Endothelial cell of umbilical vein (primary cell): ENCODE measurements around the gene UTS2R. TPM values are rescaled to one million over a fixed set of nuclear protein-coding genes. Genes with fewer than 3 reads are reported as not detected.

Experiments
- BruUV-seq: library from RNA; stranded (reverse); fragments of 400-500 nt; replicated peaks from 2 replicates; lab custom pipeline; 2021; lab: Mats Ljungman, UMichigan
- CTCF ChIA-PET: fragments of 300-600, 350-600 bp; sonication (Branson Sonifier 250); formaldehyde crosslinking; loops from one replicate; lab custom pipeline; 2021; ENCODE audit warnings: antibody characterized with exemption, inconsistent platforms; lab: Charles Lee
- POLR2A ChIA-PET: fragments of 300-600, 350-600 bp; sonication (Branson Sonifier 250); formaldehyde crosslinking; loops from one replicate; lab custom pipeline; 2021; ENCODE audit warnings: antibody characterized with exemption, inconsistent platforms; lab: Charles Lee
- DNase-seq: peaks from one replicate; pipeline ENCODE4 v3.0.0-alpha.2; 2011; ENCODE audit warnings: low read depth, low spot score
- FAIRE-seq: peaks from 2 replicates; lab custom pipeline; 2011; peaks lifted over from hg19 to GRCh38; lab: Jason Lieb, UNC
- H2AFZ ChIP-seq: 2 replicates; pipeline ENCODE4 v1.6.0; 2012; ENCODE audit warnings: low read depth, low read length, control low read depth, inconsistent platforms
- H3K27ac ChIP-seq: 2 replicates; pipeline ENCODE4 v1.5.1; 2011; ENCODE audit warnings: low read depth, mild to moderate bottlenecking, control low read depth, low read length, moderate library complexity; ENCODE audit not compliant: insufficient read depth
- H3K27me3 ChIP-seq, 2 experiments: 2 replicates each; pipeline versions ENCODE4 v1.6.0 to v1.6.1; 2011; ENCODE audit warnings: low read length in 2 of 2, mixed read lengths in 1 of 2; ENCODE audit not compliant: control insufficient read depth in 2 of 2, insufficient read depth in 2 of 2
- H3K36me3 ChIP-seq, 2 experiments: 2 replicates in 1 of 2; 3 replicates in 1 of 2; pipeline ENCODE4 v1.5.1; 2011; ENCODE audit warnings: low read length in 2 of 2, mild to moderate bottlenecking in 1 of 2, moderate library complexity in 1 of 2; ENCODE audit not compliant: control insufficient read depth in 2 of 2, insufficient read depth in 2 of 2; ENCODE audit errors: extremely low read depth in 1 of 2
- H3K4me1 ChIP-seq: 3 replicates; pipeline ENCODE4 v1.5.1; 2011; ENCODE audit warnings: mild to moderate bottlenecking, low read length; ENCODE audit not compliant: control insufficient read depth, insufficient read depth; ENCODE audit errors: extremely low read depth
- H3K4me2 ChIP-seq: 2 replicates; pipeline ENCODE4 v1.6.1; 2011; ENCODE audit warnings: low read length, control low read depth, mixed read lengths; ENCODE audit not compliant: insufficient read depth
- H3K4me3 ChIP-seq, 3 experiments: fragments of 200-600 bp in 1 of 3; sonication (generic), shearing (Covaris generic) in 1 of 3; replicated peaks in 1 of 3; 2 replicates each; pipeline ENCODE4 v1.5.1; 2011 to 2016; ENCODE audit warnings: control low read depth in 3 of 3, low read length in 3 of 3, mild to moderate bottlenecking in 2 of 3, inconsistent platforms in 1 of 3, low read depth in 1 of 3, moderate library complexity in 1 of 3; ENCODE audit not compliant: insufficient read depth in 1 of 3
- H3K79me2 ChIP-seq: 2 replicates; pipeline ENCODE4 v1.6.0; 2012; ENCODE audit warnings: low read length, inconsistent platforms; ENCODE audit not compliant: control insufficient read depth, insufficient read depth
- H3K9ac ChIP-seq: replicated peaks from 2 replicates; pipeline ENCODE3; 2011; ENCODE audit warnings: low read length, control low read depth; ENCODE audit not compliant: insufficient read depth; ENCODE audit errors: extremely low read depth
- H3K9me1 ChIP-seq: replicated peaks from 3 replicates; pipeline ENCODE4 v1.6.0; 2011; ENCODE audit warnings: mild to moderate bottlenecking, low read length; ENCODE audit not compliant: control insufficient read depth, insufficient read depth; ENCODE audit errors: extremely low read depth
- H3K9me3 ChIP-seq: replicated peaks from 2 replicates; pipeline ENCODE4 v1.5.1; 2012; ENCODE audit warnings: low read length, inconsistent platforms; ENCODE audit not compliant: control insufficient read depth, insufficient read depth
- H4K20me1 ChIP-seq: replicated peaks from 2 replicates; pipeline ENCODE3; 2011; ENCODE audit warnings: mild to moderate bottlenecking, low read length; ENCODE audit not compliant: control insufficient read depth, insufficient read depth; ENCODE audit errors: extremely low read depth
- CTCF ChIP-seq, 2 donors: IDR thresholded peaks; 1 replicate in 1 of 2; 2 replicates in 1 of 2; pipeline ENCODE4 v1.5.1; 2011; ENCODE audit warnings: low read length in 2 of 2, mild to moderate bottlenecking in 2 of 2, moderate library complexity in 2 of 2, control low read depth in 1 of 2, inconsistent platforms in 1 of 2, low read depth in 1 of 2; ENCODE audit not compliant: insufficient read depth in 1 of 2; ENCODE audit errors: extremely low read depth in 1 of 2
- EZH2 ChIP-seq: IDR thresholded peaks from 2 replicates; pipeline ENCODE4 v1.6.1; 2012; ENCODE audit warnings: borderline replicate concordance, low read depth, mild to moderate bottlenecking, moderate library complexity, low read length, inconsistent platforms; ENCODE audit not compliant: severe bottlenecking
- FOS ChIP-seq: IDR thresholded peaks from 2 replicates; pipeline ENCODE4 v1.6.1; 2011; ENCODE audit warnings: mild to moderate bottlenecking, low read length, moderate library complexity, borderline replicate concordance; ENCODE audit not compliant: insufficient read depth
- GATA2 ChIP-seq: IDR thresholded peaks from 2 replicates; pipeline ENCODE4 v1.7.0; 2011; ENCODE audit warnings: low read depth, mild to moderate bottlenecking, moderate library complexity, mixed read lengths, low read length; ENCODE audit not compliant: insufficient read length, insufficient read depth
- JUN ChIP-seq: IDR thresholded peaks from 2 replicates; pipeline ENCODE4 v1.6.1; 2011; ENCODE audit warnings: borderline replicate concordance, low read depth; ENCODE audit not compliant: insufficient read length, insufficient read depth
- MAX ChIP-seq: IDR thresholded peaks from 2 replicates; pipeline ENCODE4 v1.6.1; 2011; ENCODE audit not compliant: insufficient read depth, insufficient read length
- dilution Hi-C: fragments of 300-500 bp; cut with MboI; formaldehyde crosslinking; loops from one replicate; pipeline ENCODE4 v1.15.0; 2019; ENCODE audit warnings: low sequenced_read_pairs; ENCODE audit not compliant: extremely low pct_ligation_motif_present
- intact Hi-C: fragments of 100-400 bp; cut with micrococcal nuclease; formaldehyde crosslinking; loops from one replicate; pipeline ENCODE4 v1.10.0; 2022
- polyA plus RNA-seq, 4 experiments: library from polyadenylated mRNA; depleted of rRNA in 3 of 4; stranded (reverse) in 3 of 4; unstranded in 1 of 4; fragments of >200 nt; gene quantifications; 2 replicates each; pipeline versions ENCODE4 v1.2.1 to v1.2.3, GENCODE V29; 2011 to 2012; ENCODE audit warnings: missing spikeins in 1 of 4
- total RNA-seq: library from RNA; stranded (reverse); gene quantifications from 2 replicates; pipeline ENCODE4 v1.2.3, GENCODE V29; 2021

The UTS2R gene
- total and polyA plus RNA-seq, 2 donors (not counting 3 experiments of a cell fraction or from before 2014, with no cell fraction given), result not detected

DNA sequence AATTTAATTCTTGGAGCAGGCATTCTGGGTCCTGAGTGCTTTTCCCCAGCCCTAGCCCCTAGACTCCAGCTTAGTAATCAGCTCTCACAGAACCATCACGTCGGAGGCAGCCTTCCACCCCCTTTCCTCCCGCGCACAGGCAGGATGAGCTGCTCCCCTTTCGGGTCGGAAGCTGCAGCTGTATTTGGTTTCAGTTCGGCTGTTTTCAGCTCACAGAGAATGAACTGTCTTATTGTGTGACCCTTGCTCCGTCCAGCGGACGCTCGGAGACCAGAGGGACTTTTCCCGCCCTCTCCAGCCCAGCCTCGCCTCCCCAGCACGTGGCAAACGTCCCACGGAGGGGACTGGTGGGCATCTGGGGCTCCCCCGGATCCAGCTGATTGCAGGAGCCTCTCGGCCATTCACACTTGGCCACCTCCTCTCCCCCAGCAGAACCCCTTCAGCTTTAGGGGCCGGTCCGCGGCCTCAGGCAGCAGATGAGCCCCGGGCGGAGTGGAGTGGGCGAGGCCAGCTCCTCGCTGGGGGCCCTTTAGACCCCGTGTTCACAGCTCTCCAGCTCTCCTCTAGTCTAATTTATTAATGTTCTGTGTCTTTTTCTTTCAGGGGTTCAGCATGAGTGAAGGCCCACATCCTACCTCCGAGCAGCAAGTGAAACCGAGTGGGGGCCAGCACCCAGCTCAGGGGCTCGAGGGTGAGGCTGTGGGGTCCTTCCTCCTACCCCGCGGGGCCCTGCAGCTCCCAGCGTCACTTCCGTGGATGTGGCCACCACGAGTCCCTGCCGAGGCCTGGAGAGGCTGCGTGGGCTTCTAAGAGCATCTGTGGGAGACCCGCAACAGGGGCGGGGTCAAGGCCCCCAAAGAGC is 863 bp upstream of the UTS2R start:
- Histone ChIP-seq H3K27ac (no peak overlapping the region), H3K36me3 (no peaks in the 10 kb centered on the region), H3K9ac (no peak overlapping the region), H3K9me1 (no peaks in the 10 kb centered on the region), H4K20me1 (no peaks in the 10 kb centered on the region), H2AFZ (no peak overlapping the region), H3K4me1 (no peaks in the 10 kb centered on the region), H3K4me3 (no peak overlapping the region), H3K4me2 (no peak overlapping the region), H3K79me2 (no peaks in the 10 kb centered on the region), H3K27me3 (peaks cover 29 to 32% of the 10 kb centered on the region in 2 experiments), H3K9me3 (no peaks in the 10 kb centered on the region)
- DNase-seq (no peak), FAIRE-seq (no peak)
- TF ChIP-seq MAX (no peak), JUN (no peak), CTCF (IDR thresholded peaks at IDR 0.05; ENCODE audit: extremely low read depth in 1 of 2, insufficient read depth in 1 of 2, low read depth in 1 of 2, low read length in 2 of 2) (no peak), FOS (no peak), GATA2 (no peak), EZH2 (no peak)
- dilution Hi-C loops (no loop called here), intact Hi-C loops (no loop called here)
- BruUV-seq, result no TSS peak
- ChIA-PET POLR2A (no interaction called here), CTCF (interaction anchor here (1.2 to 1.7 kb wide), 4 partner anchors 14 to 184 kb away, joined by 4 to 5 read pairs (median 4); no protein-coding TSS in a partner anchor)
